K562 (cell line): ENCODE measurements around the gene KPTN. TPM values are rescaled to one million over a fixed set of nuclear protein-coding genes. Genes with fewer than 3 reads are reported as not detected.
A peak's percentile ranks its signal among the peaks of the same experiment; 100 is the strongest.

ENCODE experiments used
- BCLAF1 ChIP-seq, 2 experiments: fragments of 450-650 bp in 1 of 2; IDR thresholded peaks; 2 replicates each; pipeline ENCODE4 v1.6.1; 2011 to 2017; ENCODE audit warnings: low read depth in 2 of 2, antibody characterized with exemption in 1 of 2, borderline replicate concordance in 1 of 2, low read length in 1 of 2, mild to moderate bottlenecking in 1 of 2, mixed read lengths in 1 of 2; ENCODE audit not compliant: control insufficient read depth in 1 of 2
- COPS2 ChIP-seq: fragments of 450-650 bp; conservative IDR thresholded peaks from 2 replicates; pipeline ENCODE4 v1.6.1; 2016; ENCODE audit warnings: mild to moderate bottlenecking, moderate library complexity
- CXXC5 ChIP-seq: fragments of 250-450 bp; sonication (Bioruptor Pico); IDR thresholded peaks from 2 replicates; pipeline ENCODE4 v1.8.0; 2022; ENCODE audit warnings: inconsistent platforms, mild to moderate bottlenecking, moderate library complexity
- ELF4 ChIP-seq: fragments of 450-650 bp; formaldehyde crosslinking; IDR thresholded peaks from 2 replicates; pipeline ENCODE4 v1.4.0; 2022; ENCODE audit warnings: missing genetic modification characterization
- EP300 ChIP-seq: IDR thresholded peaks from 2 replicates; pipeline ENCODE4 v1.6.1; 2012; ENCODE audit warnings: low read length, improper control_type of control experiment
- ETV6 ChIP-seq, 3 experiments: fragments of 150-350 bp in 1 of 3; sonication (generic) in 1 of 3; formaldehyde crosslinking in 1 of 3; IDR thresholded peaks; 2 replicates each; pipeline versions ENCODE4 v1.6.1 to v1.8.0; 2014 to 2022; ENCODE audit warnings: borderline replicate concordance in 2 of 3, low read depth in 2 of 3, antibody characterized with exemption in 1 of 3, low read length in 1 of 3, mild to moderate bottlenecking in 1 of 3, missing genetic modification reagents in 1 of 3
- GTF3C2 ChIP-seq: IDR thresholded peaks from 3 replicates; pipeline ENCODE4 v1.6.1; 2011; ENCODE audit warnings: borderline replicate concordance, mild to moderate bottlenecking, moderate library complexity; ENCODE audit not compliant: insufficient read length; ENCODE audit errors: extremely low read depth
- SLC30A9 ChIP-seq: fragments of 250-450 bp; sonication (Bioruptor Pico); IDR thresholded peaks from 2 replicates; pipeline ENCODE4 v1.8.0; 2022; ENCODE audit warnings: mild to moderate bottlenecking, moderate library complexity
- SUPT5H ChIP-seq: fragments of 450-650 bp; IDR thresholded peaks from 2 replicates; pipeline ENCODE4 v1.6.1; 2016
- TAL1 ChIP-seq: fragments of 450-650 bp; IDR thresholded peaks from 2 replicates; pipeline ENCODE4 v1.6.1; 2016; ENCODE audit warnings: mild to moderate bottlenecking
- TSHZ1 ChIP-seq: fragments of 250-450 bp; sonication (Bioruptor Pico); IDR thresholded peaks from 2 replicates; pipeline ENCODE4 v1.4.0; 2020; ENCODE audit warnings: mild to moderate bottlenecking, moderate library complexity
- polyA plus RNA-seq, 8 experiments: library from polyadenylated mRNA; depleted of rRNA in 4 of 8; stranded (reverse) in 5 of 8; unstranded in 3 of 8; fragments of >200 nt; fragmentation: Nextera tagmentation in 2 of 8; fragmentation: Illumina TruSeq in 1 of 8; extraction: Ambion mirVana in 2 of 8; extraction: Trizol in 1 of 8; gene quantifications; 2 replicates each; pipeline versions ENCODE4 v1.2.1 to v1.2.3, GENCODE V29; 2011 to 2014; ENCODE audit warnings: inconsistent platforms in 1 of 8, missing spikeins in 1 of 8
- total RNA-seq, 7 experiments: library from RNA; depleted of rRNA in 6 of 7; stranded (reverse); fragments of >200 nt in 6 of 7; fragmentation: Illumina TruSeq in 2 of 7; extraction: Trizol in 2 of 7; gene quantifications; 2 replicates each; pipeline versions ENCODE4 v1.2.1 to v1.2.3, GENCODE V29; 2011 to 2021; ENCODE audit warnings: low replicate concordance in 1 of 7
- TF ChIP-seq, protein P1 (sequence below): fragments of 250-450 bp; sonication (Bioruptor Pico); IDR thresholded peaks from 2 replicates; pipeline ENCODE4 v1.4.0; 2020; ENCODE audit warnings: mild to moderate bottlenecking, moderate library complexity
- TF ChIP-seq, protein P2 (sequence below): sonication (generic); formaldehyde crosslinking; IDR thresholded peaks from 2 replicates; pipeline ENCODE4 v1.8.1; 2023; ENCODE audit warnings: mild to moderate bottlenecking, missing genetic modification reagents

KPTN gene
- total and polyA plus RNA-seq, 9 of the 15 experiments (the other 6 are each of a cell fraction or from before 2014, with no cell fraction given), result 0.56 to 18.2 (median 8.5) TPM

GRCh38 chr19:47444388-47444821 is 39.6 kb downstream of the KPTN start (continued):
- TF ChIP-seq EP300 (no peak), SUPT5H (no peak), COPS2 (no peak), CXXC5 (CRISPR knock-in tag) (peak; percentile 56), BCLAF1 (IDR thresholded peaks at IDR 0.05; ENCODE audit: borderline replicate concordance in 1 of 2, control insufficient read depth in 1 of 2, low read depth in 2 of 2, low read length in 1 of 2) (no peak), TAL1 (no peak), ETV6 (IDR thresholded peaks at IDR 0.05; ENCODE audit: borderline replicate concordance in 1 of 2, low read depth in 2 of 2, low read length in 1 of 2) (no peak), ETV6 (CRISPR knock-in tag; IDR thresholded peaks at IDR 0.05; ENCODE audit: borderline replicate concordance) (no peak), TSHZ1 (CRISPR knock-in tag) (no peak), ELF4 (CRISPR knock-in tag) (no peak), GTF3C2 (no peak), SLC30A9 (CRISPR knock-in tag) (no peak)
- TF ChIP-seq, protein P1, sequence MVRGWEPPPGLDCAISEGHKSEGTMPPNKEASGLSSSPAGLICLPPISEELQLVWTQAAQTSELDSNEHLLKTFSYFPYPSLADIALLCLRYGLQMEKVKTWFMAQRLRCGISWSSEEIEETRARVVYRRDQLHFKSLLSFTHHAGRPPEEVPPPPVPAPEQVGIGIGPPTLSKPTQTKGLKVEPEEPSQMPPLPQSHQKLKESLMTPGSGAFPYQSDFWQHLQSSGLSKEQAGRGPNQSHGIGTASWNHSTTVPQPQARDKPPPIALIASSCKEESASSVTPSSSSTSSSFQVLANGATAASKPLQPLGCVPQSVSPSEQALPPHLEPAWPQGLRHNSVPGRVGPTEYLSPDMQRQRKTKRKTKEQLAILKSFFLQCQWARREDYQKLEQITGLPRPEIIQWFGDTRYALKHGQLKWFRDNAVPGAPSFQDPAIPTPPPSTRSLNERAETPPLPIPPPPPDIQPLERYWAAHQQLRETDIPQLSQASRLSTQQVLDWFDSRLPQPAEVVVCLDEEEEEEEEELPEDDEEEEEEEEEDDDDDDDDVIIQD (CRISPR knock-in tag), result no peak
- TF ChIP-seq, protein P2, sequence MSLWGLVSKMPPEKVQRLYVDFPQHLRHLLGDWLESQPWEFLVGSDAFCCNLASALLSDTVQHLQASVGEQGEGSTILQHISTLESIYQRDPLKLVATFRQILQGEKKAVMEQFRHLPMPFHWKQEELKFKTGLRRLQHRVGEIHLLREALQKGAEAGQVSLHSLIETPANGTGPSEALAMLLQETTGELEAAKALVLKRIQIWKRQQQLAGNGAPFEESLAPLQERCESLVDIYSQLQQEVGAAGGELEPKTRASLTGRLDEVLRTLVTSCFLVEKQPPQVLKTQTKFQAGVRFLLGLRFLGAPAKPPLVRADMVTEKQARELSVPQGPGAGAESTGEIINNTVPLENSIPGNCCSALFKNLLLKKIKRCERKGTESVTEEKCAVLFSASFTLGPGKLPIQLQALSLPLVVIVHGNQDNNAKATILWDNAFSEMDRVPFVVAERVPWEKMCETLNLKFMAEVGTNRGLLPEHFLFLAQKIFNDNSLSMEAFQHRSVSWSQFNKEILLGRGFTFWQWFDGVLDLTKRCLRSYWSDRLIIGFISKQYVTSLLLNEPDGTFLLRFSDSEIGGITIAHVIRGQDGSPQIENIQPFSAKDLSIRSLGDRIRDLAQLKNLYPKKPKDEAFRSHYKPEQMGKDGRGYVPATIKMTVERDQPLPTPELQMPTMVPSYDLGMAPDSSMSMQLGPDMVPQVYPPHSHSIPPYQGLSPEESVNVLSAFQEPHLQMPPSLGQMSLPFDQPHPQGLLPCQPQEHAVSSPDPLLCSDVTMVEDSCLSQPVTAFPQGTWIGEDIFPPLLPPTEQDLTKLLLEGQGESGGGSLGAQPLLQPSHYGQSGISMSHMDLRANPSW (CRISPR knock-in tag), result no peak
